Measurements from ENCODE around the gene PRR14L.

- TF ChIP-seq, protein P1, sequence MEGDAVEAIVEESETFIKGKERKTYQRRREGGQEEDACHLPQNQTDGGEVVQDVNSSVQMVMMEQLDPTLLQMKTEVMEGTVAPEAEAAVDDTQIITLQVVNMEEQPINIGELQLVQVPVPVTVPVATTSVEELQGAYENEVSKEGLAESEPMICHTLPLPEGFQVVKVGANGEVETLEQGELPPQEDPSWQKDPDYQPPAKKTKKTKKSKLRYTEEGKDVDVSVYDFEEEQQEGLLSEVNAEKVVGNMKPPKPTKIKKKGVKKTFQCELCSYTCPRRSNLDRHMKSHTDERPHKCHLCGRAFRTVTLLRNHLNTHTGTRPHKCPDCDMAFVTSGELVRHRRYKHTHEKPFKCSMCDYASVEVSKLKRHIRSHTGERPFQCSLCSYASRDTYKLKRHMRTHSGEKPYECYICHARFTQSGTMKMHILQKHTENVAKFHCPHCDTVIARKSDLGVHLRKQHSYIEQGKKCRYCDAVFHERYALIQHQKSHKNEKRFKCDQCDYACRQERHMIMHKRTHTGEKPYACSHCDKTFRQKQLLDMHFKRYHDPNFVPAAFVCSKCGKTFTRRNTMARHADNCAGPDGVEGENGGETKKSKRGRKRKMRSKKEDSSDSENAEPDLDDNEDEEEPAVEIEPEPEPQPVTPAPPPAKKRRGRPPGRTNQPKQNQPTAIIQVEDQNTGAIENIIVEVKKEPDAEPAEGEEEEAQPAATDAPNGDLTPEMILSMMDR (IDR thresholded peaks at IDR 0.05) = peak in 1 of 3 experiments; percentile 19
- TF ChIP-seq POLR2A (IDR thresholded peaks at IDR 0.05) = peak; percentile 24
Measured at GRCh38 chr22:31749636-31750364, at the start of gene PRR14L.

All from testis (tissue), 2 donors.